ENCODE results near the gene CEP112. TPM values are rescaled to one million over a fixed set of nuclear protein-coding genes. Genes with fewer than 3 reads are reported as not detected.

CEP112 gene
- polyA plus RNA-seq, 1 donor (not counting 4 experiments of a cell fraction or from before 2014, with no cell fraction given) = 2.6 TPM

DNA sequence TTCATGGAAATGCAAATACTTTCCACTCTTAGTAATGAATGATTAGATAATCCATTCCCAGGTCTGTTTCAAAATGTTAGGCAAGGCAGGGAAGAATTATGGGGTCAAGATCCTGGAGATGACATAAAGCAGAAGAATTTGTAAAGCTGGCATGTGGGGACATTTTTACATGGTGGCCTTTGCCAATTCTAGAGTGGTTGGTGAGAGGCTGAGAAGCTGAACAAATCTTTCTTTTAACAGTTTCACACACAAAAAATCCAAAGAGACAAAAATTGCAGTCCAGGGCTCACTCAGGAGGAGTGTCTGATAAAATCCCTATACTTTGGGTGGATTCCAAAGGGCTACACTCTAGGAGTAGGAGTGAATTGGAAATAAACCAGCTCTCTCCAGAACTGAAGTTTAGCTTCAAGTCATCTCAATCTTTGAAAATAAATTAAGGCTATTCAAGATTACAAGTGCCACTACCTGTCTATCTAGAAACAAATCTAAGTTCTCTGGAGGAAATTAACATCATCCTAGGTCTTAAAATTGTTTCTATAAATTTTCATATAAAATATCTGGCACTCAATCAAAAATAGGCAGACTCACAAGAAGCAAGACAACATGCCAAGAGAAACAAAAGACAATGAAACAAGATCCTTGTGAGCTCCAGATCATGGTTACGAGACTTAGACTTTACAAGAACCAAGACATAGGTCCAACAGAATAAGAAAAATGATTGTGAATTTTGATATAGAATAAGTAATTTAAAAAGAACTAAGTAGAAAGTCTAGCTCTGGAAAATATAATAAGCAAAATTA is 517.5 kb downstream of the CEP112 start:
- Histone ChIP-seq H3K27ac (ENCODE audit: control insufficient read depth, insufficient read depth, low read length) (no peak overlapping the region), H3K4me3 (ENCODE audit: control insufficient read depth in 2 of 3, extremely low read depth in 1 of 3, insufficient read depth in 2 of 3, low read depth in 1 of 3, low read length in 3 of 3) (no peak overlapping the region), H2AFZ (ENCODE audit: control insufficient read depth, low read length) (no peak overlapping the region), H3K4me2 (ENCODE audit: control insufficient read depth, extremely low read depth, insufficient read depth, low read depth, low read length) (no peak overlapping the region), H3K27me3 (ENCODE audit: control insufficient read depth, extremely low read depth, insufficient read depth, low read length) (no peaks in the 10 kb centered on the region), H3K9me1 (ENCODE audit: control insufficient read depth, extremely low read depth, insufficient read depth, low read length) (no peaks in the 10 kb centered on the region), H3K4me1 (ENCODE audit: control insufficient read depth, extremely low read depth, insufficient read depth, low read length) (no peaks in the 10 kb centered on the region), H3K9me3 (ENCODE audit: control insufficient read depth, low read depth, low read length) (no peaks in the 10 kb centered on the region), H3K36me3 (ENCODE audit: control insufficient read depth in 2 of 2, extremely low read depth in 1 of 2, insufficient read depth in 2 of 2, low read length in 2 of 2) (no peaks in the 10 kb centered on the region), H3K9ac (ENCODE audit: control insufficient read depth, extremely low read depth, insufficient read depth, low read length) (no peak overlapping the region), H3K79me2 (ENCODE audit: control insufficient read depth, insufficient read depth, low read length) (no peaks in the 10 kb centered on the region), H4K20me1 (ENCODE audit: control insufficient read depth, extremely low read depth, insufficient read depth, low read length) (no peaks in the 10 kb centered on the region)
- DNase-seq (ENCODE audit: low read depth, low spot score) = no peak
- TF ChIP-seq EZH2 (IDR thresholded peaks at IDR 0.05; ENCODE audit: low read length) = no peak
- TF ChIP-seq, protein P1, sequence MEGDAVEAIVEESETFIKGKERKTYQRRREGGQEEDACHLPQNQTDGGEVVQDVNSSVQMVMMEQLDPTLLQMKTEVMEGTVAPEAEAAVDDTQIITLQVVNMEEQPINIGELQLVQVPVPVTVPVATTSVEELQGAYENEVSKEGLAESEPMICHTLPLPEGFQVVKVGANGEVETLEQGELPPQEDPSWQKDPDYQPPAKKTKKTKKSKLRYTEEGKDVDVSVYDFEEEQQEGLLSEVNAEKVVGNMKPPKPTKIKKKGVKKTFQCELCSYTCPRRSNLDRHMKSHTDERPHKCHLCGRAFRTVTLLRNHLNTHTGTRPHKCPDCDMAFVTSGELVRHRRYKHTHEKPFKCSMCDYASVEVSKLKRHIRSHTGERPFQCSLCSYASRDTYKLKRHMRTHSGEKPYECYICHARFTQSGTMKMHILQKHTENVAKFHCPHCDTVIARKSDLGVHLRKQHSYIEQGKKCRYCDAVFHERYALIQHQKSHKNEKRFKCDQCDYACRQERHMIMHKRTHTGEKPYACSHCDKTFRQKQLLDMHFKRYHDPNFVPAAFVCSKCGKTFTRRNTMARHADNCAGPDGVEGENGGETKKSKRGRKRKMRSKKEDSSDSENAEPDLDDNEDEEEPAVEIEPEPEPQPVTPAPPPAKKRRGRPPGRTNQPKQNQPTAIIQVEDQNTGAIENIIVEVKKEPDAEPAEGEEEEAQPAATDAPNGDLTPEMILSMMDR (optimal IDR thresholded peaks at IDR 0.05 in 1 of 3, IDR thresholded peaks at IDR 0.05 in 1 of 3, conservative IDR thresholded peaks at IDR 0.05 in 1 of 3; ENCODE audit: extremely low read depth in 1 of 3, insufficient read depth in 2 of 3, low read length in 3 of 3) = no peak
- dilution Hi-C loops (cut with MboI; ENCODE audit: extremely low pct_ligation_motif_present, low sequenced_read_pairs) = no loop called here
- FAIRE-seq = no peak

- H3K9ac ChIP-seq (ENCODE audit: control insufficient read depth, extremely low read depth, insufficient read depth, low read length) = no peak overlapping the region
- H3K4me2 ChIP-seq (ENCODE audit: control insufficient read depth, extremely low read depth, insufficient read depth, low read depth, low read length) = no peak overlapping the region
- no peaks in the 10 kb centered on the region for H3K27me3 ChIP-seq (ENCODE audit: control insufficient read depth, extremely low read depth, insufficient read depth, low read length)
- H3K4me3 ChIP-seq (ENCODE audit: control insufficient read depth in 2 of 3, extremely low read depth in 1 of 3, insufficient read depth in 2 of 3, low read depth in 1 of 3, low read length in 3 of 3) = no peak overlapping the region
- no peak for FAIRE-seq
- no peaks in the 10 kb centered on the region for H3K79me2 ChIP-seq (ENCODE audit: control insufficient read depth, insufficient read depth, low read length)
- H3K9me3 ChIP-seq (ENCODE audit: control insufficient read depth, low read depth, low read length) = no peaks in the 10 kb centered on the region
- no peaks in the 10 kb centered on the region for H3K36me3 ChIP-seq (ENCODE audit: control insufficient read depth in 2 of 2, extremely low read depth in 1 of 2, insufficient read depth in 2 of 2, low read length in 2 of 2)
- dilution Hi-C loops (cut with MboI; ENCODE audit: extremely low pct_ligation_motif_present, low sequenced_read_pairs) = no loop called here
- H3K9me1 ChIP-seq (ENCODE audit: control insufficient read depth, extremely low read depth, insufficient read depth, low read length) = no peaks in the 10 kb centered on the region
- no peaks in the 10 kb centered on the region for H3K4me1 ChIP-seq (ENCODE audit: control insufficient read depth, extremely low read depth, insufficient read depth, low read length)
- no peaks in the 10 kb centered on the region for H4K20me1 ChIP-seq (ENCODE audit: control insufficient read depth, extremely low read depth, insufficient read depth, low read length)
- H3K27ac ChIP-seq (ENCODE audit: control insufficient read depth, insufficient read depth, low read length) = no peak overlapping the region
- H2AFZ ChIP-seq (ENCODE audit: control insufficient read depth, low read length) = no peak overlapping the region
- TF ChIP-seq, protein P1 (optimal IDR thresholded peaks at IDR 0.05 in 1 of 3, IDR thresholded peaks at IDR 0.05 in 1 of 3, conservative IDR thresholded peaks at IDR 0.05 in 1 of 3; ENCODE audit: extremely low read depth in 1 of 3, insufficient read depth in 2 of 3, low read length in 3 of 3) = no peak
- no peak for TF ChIP-seq EZH2 (IDR thresholded peaks at IDR 0.05; ENCODE audit: low read length)
- DNase-seq (ENCODE audit: low read depth, low spot score) = no peak
Measured at GRCh38 chr17:65670667-65671371, 521.1 kb downstream of the CEP112 start.

Measured in keratinocyte (primary cell).